ENCODE data around the gene GIPR.
"Not testable (repeated sequence)": the region's sequence is repeated elsewhere in the genome, so short reads cannot be mapped to it uniquely, and the experiment has no call there.

Gene GIPR

DNA sequence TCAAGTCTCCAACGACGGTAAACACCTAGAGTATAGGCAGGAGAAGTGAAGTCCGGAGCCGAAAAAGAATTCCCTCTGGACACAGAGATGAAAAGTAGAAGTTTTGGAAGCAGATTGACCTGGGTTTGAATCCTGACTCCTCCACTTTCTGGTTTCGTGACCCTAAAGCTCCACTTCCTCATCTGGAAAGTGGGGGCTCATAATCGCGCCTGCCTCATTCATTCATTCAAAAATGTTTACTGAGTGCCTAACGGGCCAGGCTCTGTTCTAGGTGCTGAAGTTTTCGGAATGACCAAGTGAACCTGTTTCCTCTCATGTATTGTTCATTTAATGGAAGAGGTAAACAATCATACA lies 21.7 kb upstream of the GIPR start:
- no peak for DNase-seq

DNA sequence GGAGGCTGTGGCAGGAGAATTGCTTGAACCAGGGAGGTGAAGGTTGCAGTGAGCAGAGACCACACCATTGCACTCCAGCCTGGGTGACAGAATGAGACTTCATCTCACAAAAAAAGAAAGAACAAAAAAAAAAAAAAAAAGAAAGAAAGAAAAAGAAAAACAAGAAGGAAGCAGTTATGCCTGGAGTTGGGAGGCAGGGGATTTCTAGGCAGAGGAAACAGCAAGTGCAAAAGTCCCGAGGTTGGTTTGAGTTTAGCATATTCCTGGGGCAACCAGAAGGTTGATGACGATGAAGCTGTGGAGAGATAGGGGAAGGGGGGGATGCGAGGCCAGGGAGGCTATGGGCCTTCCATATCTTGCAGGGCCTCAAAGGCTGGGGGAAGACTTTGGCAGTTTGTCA lies 17.3 kb upstream of the GIPR start:
- DNase-seq = no peak

DNA sequence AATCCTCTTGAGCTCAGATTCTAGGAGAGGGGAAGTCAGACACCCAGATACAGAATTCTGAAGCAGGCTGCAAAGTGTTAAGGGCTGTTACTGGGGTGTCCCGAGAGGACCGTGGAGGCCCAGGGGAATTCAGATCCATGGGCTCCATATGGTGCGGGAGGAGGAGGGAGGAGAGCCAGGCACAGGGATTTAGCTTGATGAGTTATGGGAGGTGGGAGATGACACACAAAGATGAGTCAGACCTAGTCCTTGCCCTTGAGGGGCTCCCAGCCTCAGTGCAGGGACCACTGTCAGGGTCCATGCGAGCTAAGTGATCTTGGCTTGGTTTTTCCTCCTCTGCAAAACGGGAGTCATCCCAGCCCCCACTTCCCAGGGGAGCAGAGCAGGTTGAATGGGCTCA lies 14.4 kb upstream of the GIPR start:
- DNase-seq = no peak

DNA sequence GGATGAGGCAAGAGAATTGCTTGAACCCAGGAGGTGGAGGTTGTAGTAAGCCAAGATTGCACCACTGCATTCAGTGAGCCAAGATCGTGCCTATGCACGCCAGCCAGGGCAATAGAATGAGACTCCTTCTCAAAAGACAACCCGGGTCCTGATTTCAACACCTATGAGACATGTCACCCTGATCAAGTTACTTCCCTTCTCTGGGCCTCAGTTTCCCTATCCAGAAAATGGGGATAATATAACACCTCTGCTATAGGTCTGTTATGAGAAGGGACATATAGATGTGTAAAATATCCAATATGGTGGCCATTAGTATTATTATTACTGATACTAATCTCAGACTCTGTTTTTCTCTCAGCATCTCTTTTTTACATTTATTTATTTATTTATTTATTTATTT lies 12.9 kb upstream of the GIPR start:
- DNase-seq = no peak

DNA sequence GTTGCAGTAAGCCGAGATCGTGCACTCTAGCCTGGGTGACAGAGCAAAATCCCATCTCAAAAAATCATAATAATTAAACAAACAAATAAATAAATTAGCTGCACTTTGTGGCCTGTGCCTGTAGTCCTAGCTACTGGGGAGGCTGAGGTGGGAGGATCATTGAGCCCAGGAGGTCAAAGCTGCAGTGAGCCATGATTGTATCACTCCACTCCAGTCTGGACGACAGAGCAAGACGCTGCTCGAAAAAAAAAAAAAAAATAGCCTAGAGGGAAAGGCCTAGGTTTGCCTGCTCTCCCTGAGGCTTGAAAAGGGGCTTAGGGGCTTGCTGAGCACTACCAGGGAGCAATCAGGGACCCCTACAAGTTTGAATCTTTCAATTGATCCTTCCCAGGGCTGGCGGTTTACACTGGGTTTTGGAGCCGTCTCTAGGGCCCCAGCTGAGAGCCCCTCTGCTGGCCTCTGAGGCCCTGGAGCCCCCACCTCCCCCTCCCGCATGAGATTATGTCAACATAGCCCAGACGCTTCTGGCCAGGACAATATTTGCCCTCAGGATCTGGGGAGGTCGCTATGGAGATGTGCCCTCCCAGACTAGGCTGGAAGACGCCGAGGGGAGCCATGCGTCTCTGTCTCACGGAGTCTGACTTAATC lies 10.4 kb upstream of the GIPR start:
- no peak for DNase-seq

DNA sequence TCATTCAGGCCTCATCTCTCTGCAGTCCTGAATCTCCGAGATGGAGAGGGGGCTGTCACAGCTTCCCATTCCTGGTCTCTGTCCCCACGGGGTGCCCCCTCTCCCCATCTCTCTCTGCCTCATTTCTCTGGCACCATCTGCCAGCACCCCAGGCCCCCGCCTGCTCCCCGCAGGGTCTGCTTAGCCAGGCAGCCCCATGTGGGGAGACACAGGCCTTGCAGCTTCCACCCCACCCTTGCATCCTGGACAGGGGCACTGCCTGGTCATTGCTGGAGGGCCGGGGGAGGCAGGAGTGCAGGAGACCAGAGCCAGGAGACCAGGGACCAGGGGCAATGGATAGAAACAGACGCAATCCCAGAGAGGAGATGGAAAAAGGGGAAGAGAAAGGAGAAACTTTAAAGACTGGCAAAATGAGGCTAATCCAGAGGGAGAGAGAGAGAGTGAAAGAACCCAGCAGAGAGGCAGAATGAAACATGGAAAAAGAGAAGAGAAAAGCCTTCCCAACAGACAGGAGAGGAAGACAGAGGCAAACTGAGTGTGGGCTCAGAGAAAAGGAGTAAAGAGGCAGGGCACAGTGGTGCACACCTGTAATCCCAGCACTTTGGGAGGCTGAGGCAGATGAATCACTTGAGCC lies 8.8 kb upstream of the GIPR start:
- DNase-seq = no peak

DNA sequence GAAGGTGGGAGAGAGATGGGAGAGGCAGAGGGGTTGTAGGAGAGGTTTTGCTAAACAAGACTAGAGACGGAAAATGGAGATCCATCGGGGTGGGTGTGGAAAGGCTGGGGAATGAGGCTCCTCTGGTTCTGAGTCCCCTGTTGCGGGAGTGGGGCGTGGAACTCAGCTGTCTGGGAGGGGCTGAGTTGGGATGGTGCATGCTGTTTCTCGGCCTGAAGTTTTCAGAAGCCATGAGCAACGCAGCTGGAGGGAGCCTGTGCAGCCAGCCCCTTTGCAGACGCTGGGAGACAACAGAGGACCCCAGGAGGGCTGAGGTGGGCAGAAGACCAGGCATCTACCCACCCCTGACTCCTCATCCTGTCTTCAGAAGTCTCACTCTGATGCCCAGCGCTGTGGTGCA lies 7.4 kb upstream of the GIPR start:
- no peak for DNase-seq

DNA sequence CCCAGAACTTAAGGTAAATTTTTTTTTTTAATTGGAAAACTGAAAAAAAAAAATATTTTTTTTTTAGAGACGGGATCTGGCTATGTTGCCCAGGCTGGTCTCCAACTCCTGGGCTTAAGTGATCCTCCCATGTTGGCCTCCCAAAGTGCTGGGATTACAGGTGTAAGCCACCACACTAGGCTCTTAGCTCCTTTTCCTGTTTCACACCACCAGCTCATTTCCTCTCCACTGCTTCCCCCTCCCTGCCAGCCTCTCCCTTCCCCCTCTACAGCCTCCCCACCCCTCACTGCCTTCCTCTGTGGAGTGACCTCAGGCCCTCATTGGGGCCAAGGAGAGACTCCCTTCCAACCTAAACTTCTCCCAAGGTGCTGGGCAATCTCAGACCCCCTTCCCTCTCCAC lies 4.2 kb upstream of the GIPR start:
- no peak for DNase-seq

DNA sequence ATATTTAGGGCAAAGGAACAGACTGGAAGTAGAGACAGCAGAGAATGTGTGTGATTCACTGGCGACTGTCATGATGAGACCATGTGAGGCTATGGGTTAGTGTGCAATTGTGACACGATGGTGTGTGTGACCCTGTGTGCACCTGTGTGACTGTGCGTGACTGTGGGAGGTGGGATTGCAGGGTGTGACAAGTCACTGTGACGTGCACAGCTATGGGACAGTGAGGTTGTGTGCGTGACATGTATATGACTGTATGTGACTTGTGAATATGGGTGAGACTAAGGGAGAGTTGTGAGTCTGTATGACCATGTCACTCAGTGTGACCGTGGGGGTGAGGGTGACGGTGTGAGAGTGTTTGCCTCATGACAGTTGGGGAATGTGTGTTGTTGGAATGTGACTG lies 3.4 kb upstream of the GIPR start:
- DNase-seq = no peak

DNA sequence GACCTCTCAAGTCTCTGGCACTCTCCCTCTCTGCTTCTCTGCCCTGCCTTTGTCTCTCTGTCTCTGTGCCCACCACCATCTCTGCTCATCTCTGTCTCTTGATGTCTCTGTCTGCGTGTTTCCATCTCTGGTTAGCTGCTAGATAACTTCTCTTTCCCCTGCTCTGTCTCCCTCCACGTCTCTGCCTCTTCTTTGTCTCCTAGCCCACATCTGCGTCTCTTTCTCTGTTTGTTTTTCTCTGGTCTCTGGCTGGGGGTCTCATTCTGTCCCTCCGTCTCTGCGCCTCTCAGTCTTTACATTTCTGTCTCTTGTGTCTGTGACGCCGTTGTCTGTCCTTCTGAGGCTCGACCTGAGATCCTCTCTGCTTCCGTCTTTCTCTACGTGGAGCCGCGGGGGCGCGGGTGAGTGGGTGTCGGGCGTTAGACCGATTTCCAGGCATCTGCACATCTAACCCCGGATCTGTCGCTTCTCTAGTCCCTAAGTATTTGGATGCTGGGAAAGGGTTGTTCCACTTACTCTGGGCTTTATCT lies 386 bp downstream of the GIPR start:
- peak in 1 of 2 experiments; percentile 57 for DNase-seq

DNA sequence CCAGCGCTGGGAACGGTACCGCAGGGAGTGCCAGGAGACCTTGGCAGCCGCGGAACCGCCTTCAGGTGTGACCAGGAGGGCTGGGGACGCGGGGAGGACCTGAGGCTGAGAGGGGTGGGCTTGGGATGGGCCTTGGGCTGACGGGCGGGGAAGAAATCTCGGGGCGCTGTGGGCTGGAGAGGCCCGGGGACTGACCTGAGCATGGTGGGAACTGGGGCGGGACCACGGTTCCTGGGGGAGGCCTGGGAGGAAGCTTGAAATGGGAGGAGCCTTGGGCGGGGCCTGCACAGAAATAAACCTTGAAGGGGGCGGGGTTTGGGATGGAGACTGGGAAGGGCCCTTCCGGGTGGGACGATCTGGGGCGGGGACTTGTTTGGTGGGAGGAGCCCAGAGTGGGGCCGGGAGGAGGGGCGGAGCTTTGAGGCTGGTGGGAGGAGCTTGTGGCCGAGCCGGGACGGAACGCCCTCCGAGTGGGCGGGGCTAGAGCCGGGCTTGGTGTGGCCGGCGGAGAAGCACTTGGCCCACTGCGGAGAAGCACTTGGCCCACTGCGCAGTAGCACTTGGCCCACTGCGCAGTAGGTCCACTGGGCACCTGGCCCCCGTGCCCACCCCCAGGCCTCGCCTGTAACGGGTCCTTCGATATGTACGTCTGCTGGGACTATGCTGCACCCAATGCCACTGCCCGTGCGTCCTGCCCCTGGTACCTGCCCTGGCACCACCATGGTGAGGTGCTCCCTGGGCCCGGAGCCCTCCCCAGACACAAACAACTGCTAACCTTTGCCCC lies 2.8 kb downstream of the GIPR start:
- peak; percentile 30 to 48 for DNase-seq

DNA sequence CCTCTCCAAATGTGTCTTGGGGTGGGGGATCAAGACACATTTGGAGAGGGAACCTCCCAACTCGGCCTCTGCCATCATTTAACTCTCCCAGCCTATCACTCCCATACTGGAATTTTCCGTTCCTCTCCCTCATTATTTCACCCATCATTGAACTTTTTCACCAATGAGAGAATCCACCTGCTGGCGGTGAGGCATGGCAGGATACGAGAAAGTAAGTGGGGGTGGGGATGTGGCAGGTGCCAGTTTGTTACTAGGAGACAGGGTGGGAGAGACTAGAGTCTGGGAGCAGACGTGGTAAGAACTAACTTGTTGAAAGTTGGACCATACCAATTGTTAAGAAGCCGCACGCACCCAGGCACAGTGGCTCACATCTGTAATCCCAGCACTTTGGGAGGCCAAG lies 6.9 kb downstream of the GIPR start:
- DNase-seq = no peak

DNA sequence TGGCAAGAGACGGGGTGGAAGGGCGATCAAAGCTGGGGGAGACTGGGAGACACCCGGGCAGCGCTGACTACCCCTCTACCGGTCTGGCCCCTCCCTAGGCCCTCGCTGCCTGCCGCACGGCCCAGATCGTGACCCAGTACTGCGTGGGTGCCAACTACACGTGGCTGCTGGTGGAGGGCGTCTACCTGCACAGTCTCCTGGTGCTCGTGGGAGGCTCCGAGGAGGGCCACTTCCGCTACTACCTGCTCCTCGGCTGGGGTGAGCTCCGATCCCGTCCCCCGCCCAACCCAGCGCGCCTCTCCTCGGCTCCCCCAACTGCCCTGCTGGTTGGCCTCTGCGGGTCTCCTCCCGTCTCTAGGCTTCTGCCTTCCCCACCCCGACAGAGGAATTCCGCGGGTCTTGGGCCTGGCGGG lies 8.8 kb downstream of the GIPR start:
- DNase-seq = peak; percentile 54 to 88

DNA sequence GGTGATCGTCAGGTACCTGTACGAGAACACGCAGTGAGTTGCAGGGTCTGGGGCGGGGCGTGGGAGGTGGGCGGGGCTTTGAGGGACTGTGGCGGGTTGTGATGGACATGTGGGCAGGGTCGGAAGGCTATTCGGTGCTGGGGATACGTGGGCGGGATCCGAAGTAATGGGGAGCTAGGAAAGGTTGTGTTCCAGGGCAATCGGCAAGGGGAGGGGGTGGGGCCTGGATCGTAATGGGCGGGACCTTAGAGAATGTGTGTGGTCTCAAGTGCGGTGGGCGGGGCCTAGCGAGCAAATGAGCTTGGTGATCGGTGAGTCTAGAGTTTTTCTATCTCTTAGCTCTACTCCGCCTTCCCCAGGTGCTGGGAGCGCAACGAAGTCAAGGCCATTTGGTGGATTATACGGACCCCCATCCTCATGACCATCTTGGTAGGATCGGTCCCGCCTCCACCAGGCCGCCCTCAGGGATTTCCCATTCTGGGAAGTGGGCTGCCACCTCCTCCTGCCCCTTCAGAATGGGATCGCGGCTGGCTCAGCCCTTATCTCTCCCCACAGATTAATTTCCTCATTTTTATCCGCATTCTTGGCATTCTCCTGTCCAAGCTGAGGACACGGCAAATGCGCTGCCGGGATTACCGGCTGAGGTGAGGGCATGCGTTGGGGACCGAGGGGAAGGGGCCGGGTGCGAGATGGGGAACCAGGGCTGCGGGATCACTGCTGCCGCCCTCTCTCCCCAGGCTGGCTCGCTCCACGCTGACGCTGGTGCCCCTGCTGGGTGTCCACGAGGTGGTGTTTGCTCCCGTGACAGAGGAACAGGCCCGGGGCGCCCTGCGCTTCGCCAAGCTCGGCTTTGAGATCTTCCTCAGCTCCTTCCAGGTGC lies 9.6 kb downstream of the GIPR start:
- DNase-seq = peak; percentile 81 to 87

DNA sequence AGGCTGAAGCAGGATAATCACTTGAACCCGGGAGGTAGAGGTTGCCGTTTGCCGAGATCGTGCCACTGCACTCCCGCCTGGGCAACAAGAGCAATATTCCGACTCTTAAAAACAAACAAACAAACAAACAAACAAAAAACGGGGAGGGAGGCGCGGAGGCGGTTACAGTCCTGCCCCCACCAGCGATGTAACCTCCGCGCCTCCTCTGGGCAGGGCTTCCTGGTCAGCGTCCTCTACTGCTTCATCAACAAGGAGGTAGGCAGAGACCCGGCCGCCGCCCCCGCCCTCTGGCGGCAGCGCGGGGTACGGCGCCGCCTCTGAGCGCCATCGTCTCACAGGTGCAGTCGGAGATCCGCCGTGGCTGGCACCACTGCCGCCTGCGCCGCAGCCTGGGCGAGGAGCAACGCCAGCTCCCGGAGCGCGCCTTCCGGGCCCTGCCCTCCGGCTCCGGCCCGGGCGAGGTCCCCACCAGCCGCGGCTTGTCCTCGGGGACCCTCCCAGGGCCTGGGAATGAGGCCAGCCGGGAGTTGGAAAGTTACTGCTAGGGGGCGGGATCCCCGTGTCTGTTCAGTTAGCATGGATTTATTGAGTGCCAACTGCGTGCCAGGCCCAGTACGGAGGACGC lies 13.5 kb downstream of the GIPR start:
- peak; percentile 80 to 81 for DNase-seq

DNA sequence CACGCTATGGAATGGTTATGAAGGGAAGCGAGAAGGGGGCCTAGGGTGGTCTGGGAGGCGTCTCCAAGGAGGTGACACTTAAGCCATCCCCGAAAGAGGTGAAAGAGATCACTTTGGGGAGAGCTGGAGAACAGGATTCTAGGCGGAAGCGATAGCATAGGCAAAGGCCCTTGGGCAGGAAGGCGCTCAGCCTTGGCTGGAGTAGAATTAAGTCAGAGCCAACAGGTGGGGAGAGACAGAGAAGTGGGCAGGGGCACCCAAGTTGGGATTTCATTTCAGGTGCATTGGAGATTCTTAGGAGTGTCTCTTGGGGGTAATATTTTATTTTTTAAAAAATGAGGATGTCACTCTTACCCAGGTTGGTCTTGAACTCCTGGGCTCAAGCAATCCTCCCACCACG lies 14.1 kb downstream of the GIPR start:
- no peak for DNase-seq

DNA sequence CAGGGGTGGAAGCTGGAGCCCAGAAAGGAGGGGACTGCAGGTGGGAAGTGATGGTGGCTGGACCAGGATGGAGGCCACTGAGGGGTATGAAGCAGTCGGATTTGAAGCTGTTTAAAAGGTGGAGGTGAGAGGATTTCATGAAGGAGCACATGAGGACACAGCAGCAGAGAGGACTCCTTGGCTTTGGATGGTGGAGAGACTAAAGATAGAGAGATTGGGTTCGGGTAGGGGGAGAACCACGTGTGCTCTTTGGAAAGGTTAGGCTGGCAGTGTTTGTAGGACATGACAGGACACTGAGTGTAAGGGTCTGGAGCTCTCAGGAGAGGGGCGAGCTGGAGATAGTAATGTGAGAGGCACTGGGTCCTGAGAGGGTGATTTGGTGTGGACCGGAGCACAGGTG lies 14.9 kb downstream of the GIPR start:
- DNase-seq = no peak

DNA sequence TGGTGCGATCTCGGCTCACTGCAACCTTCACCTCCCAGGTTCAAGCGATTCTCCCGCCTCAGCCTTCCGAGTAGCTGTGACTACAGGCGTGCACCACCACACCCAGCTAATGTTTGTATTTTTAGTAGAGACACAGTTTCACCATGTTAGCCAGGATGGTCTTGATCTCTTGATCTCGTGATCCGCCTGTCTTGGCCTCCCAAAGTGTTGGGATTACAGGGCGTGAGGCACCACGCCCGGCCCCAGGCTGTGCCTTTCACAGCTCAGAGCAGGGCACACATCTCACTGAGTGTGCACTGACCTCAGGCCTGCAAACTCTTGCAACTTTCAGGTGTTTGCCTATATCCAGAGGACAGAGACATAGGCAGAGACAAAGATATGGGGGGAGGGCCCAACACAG lies 17.0 kb downstream of the GIPR start:
- DNase-seq = not testable (repeated sequence)

DNA sequence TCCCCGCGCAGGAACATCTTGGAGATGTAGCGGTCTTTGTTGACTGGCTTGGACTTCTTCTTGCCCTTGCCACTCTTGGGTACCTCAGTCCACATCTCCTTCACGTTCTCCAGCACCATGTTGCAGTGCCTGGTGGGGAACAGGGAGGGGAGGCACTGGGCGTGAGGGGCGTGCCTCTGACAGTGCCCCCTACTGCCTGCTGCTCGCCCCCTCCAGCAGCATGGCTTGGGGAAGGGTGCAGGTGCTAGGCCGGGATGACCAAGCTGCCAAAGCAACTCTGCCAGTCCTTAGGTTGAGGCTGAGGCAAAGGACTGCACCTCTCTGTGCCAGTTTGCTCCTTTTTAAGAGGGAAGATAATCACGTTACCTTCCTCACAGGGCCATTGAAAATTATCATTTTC lies 19.6 kb downstream of the GIPR start:
- DNase-seq = no peak

DNA sequence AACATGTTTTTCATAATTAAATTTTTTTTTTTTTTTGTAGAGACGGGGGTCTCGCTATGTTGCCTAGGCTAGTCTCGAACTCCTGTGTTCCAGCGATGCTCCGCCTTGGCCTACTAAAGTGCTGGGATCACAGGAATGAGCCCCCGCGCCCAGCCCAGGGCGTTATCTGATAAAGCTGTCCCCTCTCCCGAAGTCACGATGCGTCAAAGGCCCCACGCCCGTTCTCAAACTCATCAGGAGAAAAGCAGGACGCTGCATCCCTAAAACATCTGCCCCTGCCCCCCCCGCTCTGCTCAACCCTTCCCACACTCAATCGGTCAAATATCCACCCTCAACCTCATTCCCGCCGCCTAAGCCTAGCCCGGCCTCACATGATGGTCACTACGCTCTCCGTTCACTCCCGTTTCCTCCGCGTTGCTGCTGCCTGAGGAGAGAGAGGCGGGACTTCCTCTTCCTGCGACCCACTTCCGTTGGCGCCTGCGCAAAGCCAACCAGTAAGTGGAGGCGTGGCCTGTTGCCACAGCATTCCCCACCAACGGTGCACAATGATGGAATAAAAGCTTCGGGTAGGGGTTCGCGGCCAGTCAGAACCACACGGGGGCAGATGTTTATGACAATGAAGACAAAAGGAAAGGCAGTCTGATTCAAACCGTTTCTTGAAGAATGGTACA lies 23.6 kb downstream of the GIPR start, which contains the start of gene SNRPD2:
Gene SNRPD2 (minus strand): TSS at position 438 of the 671 bp plus-strand sequence. CDS start 65 bp downstream, at position 373.
- DNase-seq = peak; percentile 87 to 92

DNA sequence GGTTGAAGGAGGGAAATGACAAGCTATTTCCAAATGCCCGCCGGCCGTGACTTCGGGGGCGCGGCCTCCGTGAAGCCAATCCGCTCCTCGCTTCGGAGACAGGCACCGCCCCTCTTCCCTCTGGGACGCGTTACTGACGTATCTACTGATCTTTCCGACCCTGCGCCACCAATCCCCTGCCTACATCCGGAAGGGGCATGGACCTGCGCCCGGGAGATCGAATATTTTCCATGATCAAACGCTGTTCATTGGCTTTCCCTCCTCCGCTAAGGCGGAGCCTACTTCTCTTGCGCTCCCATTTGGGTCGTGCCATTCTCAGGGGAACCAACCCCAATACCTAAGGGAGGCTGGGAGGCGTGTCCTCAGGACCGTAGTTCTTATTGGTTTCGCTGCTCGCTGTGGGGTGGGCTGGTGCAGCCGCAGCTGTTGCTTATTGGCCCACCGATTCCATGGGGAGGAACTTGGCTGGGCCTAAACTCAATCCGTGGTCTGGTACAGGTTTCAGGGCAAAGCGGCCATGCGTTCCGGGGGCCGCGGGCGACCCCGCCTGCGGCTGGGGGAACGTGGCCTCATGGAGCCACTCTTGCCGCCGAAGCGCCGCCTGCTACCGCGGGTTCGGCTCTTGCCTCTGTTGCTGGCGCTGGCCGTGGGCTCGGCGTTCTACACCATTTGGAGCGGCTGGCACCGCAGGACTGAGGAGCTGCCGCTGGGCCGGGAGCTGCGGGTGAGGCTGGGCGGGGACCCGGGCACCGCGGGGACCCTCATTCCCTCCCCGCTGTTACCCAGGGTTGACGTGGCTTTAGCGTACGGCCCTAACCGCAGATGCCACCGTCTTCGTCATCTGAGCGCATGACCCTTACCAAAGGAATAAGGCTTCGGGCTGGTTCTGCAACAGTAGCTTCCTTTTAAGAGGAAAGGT lies 24.4 kb downstream of the GIPR start, which contains the start of gene QPCTL:
Gene QPCTL (plus strand): TSS at position 480 of the 919 bp plus-strand sequence. CDS start 38 bp downstream, at position 518.
- peak; percentile 92 to 98 for DNase-seq

Measured in stimulated activated CD4-positive, alpha-beta T cell treated with anti-CD3 and anti-CD28 coated beads, Interleukin-4, amount 100 ng/mL, for 4 hours (primary cell).